Left lobe of liver (tissue), 2 donors: ENCODE measurements around the gene DIPK2A. TPM values are rescaled to one million over a fixed set of nuclear protein-coding genes. Genes with fewer than 3 reads are reported as not detected.

Experiments
- ATAC-seq: fragments of 200-7000 bp; cut with Tn5 transposase; one replicate; pipeline ENCODE4 v1.9.1; 2020; ENCODE audit warnings: mild to moderate bottlenecking, moderate library complexity
- DNase-seq: peaks from one replicate; pipeline ENCODE4 v3.0.0-alpha.2; 2020; ENCODE audit warnings: low spot score
- total RNA-seq: library from RNA; stranded (reverse); gene quantifications from one replicate; pipeline ENCODE4 v1.2.1, GENCODE V29; 2021
- donor health status: DM: no; HTN: no; CAD: no; lungs with moderate emphysema.
- donor health status: DM: no; HTN: yes; CAD: no.

Gene DIPK2A
- total RNA-seq, 1 donor from 2014 or later, result 9.5 TPM

DNA sequence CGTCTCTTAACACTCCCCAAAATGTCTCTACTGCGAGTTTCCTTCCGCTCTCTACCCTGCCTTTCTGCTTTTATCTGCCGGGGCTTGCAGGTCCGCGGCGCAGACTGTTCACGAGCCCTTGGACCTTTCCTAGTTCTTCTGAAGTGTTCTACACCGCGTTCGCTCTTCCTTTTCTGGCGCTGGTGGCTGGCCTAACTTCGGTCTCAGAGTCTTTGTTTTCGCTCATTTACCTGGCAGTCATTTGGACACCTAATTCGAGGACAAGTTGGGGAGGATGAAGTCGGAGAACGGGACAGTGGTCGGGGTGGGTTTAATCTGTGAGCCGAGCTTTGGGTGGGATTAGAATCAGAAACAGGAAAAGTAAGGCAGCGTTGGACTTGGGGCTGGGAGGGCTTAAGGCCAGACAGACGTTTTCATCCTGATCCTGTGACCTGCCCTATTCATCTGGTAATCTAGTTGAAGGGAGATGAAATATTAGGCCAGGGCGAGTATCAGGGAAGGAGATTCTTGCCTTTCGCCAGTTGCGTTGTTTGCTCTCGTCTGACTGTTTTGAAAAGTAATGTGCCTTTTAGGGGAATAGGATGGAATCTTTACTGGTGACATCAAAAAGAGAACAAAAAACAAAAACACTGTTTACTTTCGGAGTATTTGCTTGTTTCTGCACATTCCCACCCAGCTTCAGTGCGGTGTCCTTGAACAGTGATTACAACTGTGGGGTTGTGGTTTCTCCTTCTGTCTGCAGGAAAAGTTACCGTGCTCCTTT, 1.8 kb downstream of the DIPK2A start:
- DNase-seq, result peak; percentile 70
- ATAC-seq, result no peak

DNA sequence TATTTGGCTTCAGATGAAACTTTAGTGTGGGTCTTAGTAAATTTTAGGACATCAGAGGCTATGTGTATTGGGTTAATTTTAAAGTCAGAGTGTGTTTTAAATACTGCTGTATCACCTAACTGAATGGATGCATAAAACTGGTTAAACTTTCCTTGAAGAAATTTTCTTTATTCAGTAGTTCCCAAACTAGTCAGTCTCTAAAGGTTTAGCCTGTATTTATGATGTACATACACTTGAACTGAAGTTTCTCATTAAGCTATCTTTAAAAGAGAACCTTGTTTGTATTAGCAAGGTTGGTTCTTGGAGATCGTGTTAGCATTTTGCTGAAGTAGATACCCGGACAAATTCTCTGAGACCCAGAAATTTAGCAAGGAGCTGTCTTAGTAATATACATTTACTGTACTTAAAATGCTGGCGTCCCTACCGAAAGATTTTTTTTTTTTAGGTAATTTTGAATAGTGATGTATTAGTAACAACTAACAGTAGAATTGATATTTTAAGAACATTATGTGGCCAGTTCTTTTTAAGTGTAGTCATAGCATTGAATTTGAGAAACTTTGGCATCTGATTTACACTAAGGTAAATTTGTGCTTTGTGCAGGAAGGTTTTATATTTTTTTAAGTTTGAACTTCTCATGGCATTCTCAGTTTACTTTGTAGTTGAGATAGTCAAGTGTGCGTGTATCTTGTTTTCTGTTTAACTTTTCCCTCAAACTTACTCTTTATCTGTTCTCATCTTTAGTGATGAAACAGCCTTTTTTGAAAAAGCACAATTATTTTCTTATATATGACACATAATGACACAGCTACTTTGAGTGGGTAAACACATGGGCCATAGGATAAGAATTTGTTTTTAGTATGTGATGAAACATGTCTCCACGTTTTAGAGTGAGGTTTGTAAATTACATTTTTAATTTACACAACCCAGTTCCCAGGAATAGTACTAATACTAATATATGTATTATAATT, 2.9 kb downstream of the DIPK2A start:
- ATAC-seq (no peak), DNase-seq (no peak)

DNA sequence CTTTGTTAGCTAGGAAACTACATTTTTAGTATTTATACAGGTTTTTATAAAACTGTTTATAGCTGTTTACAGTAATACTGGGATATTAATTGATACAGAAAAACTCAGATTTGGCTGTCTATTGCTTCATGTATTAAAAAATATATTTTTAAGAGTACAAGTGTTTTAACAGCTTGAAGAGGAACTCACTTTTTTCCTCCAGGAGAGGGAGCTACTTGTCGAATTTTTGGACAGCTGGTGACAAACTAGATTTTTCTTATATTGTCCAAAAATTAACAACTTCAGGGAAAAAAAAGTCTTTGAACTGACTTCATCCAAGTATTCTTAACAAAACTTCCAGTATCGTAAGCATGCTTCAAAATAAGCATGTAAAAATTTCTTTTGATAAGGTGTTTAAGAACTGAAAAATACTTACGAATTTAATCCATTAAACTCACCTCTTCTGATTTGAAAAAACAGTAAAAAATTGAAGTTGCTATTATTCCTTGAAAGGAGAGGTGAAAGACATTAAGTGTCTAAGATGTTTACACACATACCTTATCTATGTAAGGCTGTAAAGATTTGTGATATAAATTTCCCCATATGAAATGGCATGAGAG, 4.0 kb downstream of the DIPK2A start:
- no peak for DNase-seq
- no peak for ATAC-seq

GRCh38 chr3:143977341-143978262, 6.0 kb downstream of the DIPK2A start:
- no peak for DNase-seq

GRCh38 chr3:143978263-143978631, 6.6 kb downstream of the DIPK2A start:
- ATAC-seq (no peak), DNase-seq (no peak)

More at GRCh38 chr3:143977341-143978262, 6.0 kb downstream of the DIPK2A start:
- ATAC-seq, result no peak

- ATAC-seq, result no peak
- no peak for DNase-seq
Observed at GRCh38 chr3:143979041-143979440, 7.4 kb downstream of the DIPK2A start.

DNA sequence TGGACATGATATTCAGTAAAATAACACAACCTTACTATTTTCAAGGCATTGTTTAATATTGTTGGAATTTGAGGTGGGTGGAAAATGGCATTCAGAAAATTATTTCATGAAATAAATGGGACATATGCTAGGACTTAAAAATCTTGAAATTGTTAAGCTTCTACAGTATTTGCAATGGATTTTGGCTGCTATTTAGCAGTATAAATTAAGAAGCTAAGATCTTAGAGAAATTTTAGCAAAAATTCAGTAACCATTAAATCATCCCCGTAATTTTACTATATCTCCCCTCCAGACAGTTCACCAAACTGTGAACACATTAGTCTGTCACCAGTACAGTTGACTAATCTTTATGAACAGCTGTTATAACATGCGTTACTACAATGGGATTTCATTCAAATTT, 8.2 kb downstream of the DIPK2A start:
- DNase-seq, result no peak

DNA sequence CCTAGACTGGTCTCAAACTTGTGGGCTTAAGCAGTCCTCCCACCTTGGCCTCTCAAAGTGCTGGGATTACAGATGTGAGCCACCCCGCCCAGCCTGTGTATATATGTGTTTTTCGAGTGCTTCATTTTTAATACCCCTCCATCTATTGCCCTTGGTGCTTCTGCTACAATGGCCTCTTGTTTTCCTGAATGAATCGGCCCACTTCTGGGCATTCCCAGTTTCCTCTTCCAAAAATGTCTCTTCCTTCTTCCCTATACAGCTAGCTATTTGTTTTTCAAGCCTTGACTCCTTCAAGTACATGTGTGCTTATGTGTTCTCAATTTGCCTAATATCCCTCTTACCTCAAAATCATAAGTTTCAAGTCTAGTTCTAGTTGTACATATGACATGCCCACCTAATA, 16.7 kb downstream of the DIPK2A start:
- no peak for DNase-seq

More for the DNA sequence above, 8.2 kb downstream of the DIPK2A start:
- no peak for ATAC-seq

DNA sequence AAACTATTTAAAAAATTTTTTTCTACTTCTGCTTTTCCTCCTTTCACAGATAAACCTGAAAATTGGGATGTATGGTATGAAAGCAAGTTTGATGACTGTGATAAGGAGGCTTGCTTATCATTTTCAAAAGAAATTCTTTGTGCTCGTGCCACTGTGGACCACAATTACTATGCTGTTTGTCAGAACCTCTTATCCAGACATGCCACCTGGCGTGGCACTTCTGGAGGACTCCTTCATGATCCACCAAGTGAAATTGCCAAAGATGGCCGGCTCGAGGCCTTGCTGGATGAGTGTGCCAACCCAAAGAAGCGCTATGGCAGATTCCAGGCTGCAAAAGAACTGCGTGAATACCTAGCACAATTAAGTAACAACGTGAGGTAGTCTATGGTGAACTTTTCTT, 17.8 kb downstream of the DIPK2A start:
- ATAC-seq, result no peak
- DNase-seq, result no peak

More for the DNA sequence above, 16.7 kb downstream of the DIPK2A start:
- ATAC-seq, result no peak

GRCh38 chr3:143991713-143992112, 20.1 kb downstream of the DIPK2A start:
- DNase-seq (no peak), ATAC-seq (peak; percentile 73)

- DNase-seq (no peak), ATAC-seq (no peak)
Observed at GRCh38 chr3:143998266-143998665, 26.6 kb downstream of the DIPK2A start.

DNA sequence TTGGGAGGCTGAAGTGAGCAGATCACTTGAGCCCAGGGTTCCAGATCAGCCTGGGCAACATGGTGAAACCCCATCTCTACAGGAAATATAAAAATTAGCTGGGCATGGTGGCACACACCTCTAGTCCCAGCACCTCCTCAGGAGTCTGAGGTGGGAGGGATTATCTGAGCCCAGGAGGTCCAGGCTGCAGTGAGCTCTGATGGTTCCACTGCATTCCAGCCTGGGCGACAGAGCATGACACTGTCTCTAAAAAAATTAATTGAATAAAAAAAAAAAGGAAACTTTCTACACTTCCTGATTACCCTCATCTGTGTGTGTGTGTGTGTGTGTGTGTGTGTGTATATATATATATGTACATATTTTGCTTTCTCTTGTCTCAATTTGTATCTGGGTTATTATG, 31.4 kb downstream of the DIPK2A start:
- no peak for DNase-seq
- no peak for ATAC-seq

- ATAC-seq (no peak), DNase-seq (no peak)
Observed at GRCh38 chr3:144010371-144010770, 38.7 kb downstream of the DIPK2A start.

- no peak for ATAC-seq
- no peak for DNase-seq
Observed at GRCh38 chr3:144011251-144011799, 39.7 kb downstream of the DIPK2A start.

- no peak for DNase-seq
- no peak for ATAC-seq
Observed at GRCh38 chr3:144015133-144015532, 43.5 kb downstream of the DIPK2A start.

DNA sequence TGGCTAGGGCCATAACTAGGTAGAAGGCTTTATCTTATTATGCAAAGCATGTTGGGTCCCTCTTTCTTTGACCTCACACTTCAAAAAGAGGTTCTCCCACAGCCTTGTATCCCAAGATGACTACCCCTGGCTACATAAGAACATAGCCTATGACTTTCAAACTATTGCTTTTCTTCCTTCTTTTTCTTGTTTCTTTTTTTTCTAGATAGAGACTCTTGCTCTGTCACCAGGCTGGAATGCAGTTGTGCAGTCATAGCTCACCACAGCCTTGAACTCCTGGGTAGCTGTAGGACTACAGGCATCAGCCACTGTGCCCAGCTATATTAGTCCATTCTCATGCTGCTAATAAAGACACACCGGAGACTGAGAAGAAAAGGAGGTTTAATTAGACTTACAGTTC, 47.2 kb downstream of the DIPK2A start:
- DNase-seq, result no peak
- no peak for ATAC-seq
